IPS-15b (cell line): ENCODE results near the gene DOCK1.

ENCODE experiments used
- H3K27me3 ChIP-seq: one replicate; pipeline ENCODE4 v1.6.1; 2013; ENCODE audit warnings: low read length; ENCODE audit not compliant: control insufficient read depth, insufficient read depth
- H3K36me3 ChIP-seq: one replicate; pipeline ENCODE4 v1.6.1; 2013; ENCODE audit warnings: low read length; ENCODE audit not compliant: control insufficient read depth, insufficient read depth
- H3K4me1 ChIP-seq: one replicate; pipeline ENCODE4 v1.6.1; 2013; ENCODE audit warnings: mild to moderate bottlenecking, low read length; ENCODE audit not compliant: control insufficient read depth, insufficient read depth
- H3K4me3 ChIP-seq: one replicate; pipeline ENCODE4 v1.5.1; 2013; ENCODE audit warnings: low read depth, low read length
- H3K9ac ChIP-seq: one replicate; pipeline ENCODE4 v1.6.1; 2013; ENCODE audit warnings: low read depth, mild to moderate bottlenecking, low read length
- H3K9me3 ChIP-seq: one replicate; pipeline ENCODE4 v1.6.1; 2013; ENCODE audit warnings: mild to moderate bottlenecking, low read length; ENCODE audit not compliant: control insufficient read depth, insufficient read depth

The DOCK1 gene

GRCh38 chr10:127015373-127015772, 110.1 kb downstream of the DOCK1 start:
- no peaks in the 10 kb centered on the region for H3K9me3 ChIP-seq

DNA sequence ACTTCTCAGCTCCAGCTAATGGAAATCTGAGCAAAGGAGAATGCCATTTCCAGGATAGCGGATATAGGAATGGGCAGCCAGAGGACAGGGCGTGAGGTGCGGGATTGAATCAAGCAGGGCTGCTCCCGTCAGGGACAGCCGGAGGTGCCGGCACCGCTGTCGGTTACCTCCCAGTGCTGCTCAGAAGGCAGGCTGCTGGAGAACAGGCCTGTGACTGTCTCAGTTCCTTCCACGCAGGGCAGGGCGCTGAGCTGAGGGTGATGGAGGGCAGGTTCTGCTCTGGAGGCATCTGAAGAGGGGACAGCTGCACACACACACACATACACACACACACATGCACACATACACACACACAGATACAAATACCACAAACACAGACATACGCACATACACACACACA, 111.1 kb downstream of the DOCK1 start:
- H3K36me3 ChIP-seq, result peaks cover 8% of the 10 kb centered on the region
- no peaks in the 10 kb centered on the region for H3K9me3 ChIP-seq
- no peak overlapping the region for H3K4me3 ChIP-seq
- no peak overlapping the region for H3K9ac ChIP-seq
- H3K27me3 ChIP-seq, result no peaks in the 10 kb centered on the region
- peaks cover 3% of the 10 kb centered on the region for H3K4me1 ChIP-seq

More at GRCh38 chr10:127015373-127015772, 110.1 kb downstream of the DOCK1 start:
- Histone ChIP-seq H3K4me1 (peaks cover 3% of the 10 kb centered on the region), H3K4me3 (no peak overlapping the region), H3K27me3 (no peaks in the 10 kb centered on the region), H3K9ac (no peak overlapping the region), H3K36me3 (peaks cover 8% of the 10 kb centered on the region)

DNA sequence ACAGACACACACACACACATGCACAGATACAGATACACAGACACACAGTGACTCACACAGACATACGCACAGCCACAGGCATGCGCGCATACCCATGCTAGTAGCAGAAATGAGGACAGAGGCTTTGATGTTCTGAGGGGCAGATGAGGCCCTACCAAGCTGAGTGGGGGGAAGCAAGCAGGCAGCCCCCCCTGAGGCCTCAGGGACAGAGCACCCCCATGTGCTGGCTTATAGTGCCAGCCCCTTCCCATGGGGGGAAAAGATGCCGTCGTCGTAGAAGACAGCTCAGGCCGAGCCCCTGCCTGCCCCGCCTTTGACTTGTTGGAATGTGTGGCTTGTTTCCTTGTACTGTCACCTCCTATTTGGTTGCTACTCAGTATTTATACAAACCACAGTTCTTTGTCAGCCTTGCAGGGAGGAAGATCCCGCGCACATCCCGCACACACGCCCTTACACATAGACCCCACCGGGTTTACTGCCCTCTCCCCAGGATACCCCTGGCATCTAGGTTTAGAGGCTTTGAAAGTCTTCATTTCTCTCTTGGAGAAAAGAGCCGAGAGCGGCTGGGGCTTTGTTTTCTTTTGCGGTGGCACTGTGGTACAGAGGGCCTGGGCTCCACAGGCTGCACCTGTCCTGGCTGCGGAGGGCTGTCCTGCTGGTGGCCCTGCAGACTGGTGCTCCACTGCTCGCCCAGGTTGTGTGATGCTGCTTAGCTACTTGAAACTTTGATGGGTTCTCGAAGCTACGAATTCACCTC, 112.5 kb downstream of the DOCK1 start:
- Histone ChIP-seq H3K9me3 (no peaks in the 10 kb centered on the region), H3K4me3 (no peak overlapping the region), H3K4me1 (peaks cover 3% of the 10 kb centered on the region), H3K9ac (no peak overlapping the region), H3K27me3 (no peaks in the 10 kb centered on the region), H3K36me3 (peaks cover 10% of the 10 kb centered on the region)

GRCh38 chr10:127018298-127018650, 113.0 kb downstream of the DOCK1 start:
- Histone ChIP-seq H3K4me3 (no peak overlapping the region), H3K9ac (no peak overlapping the region), H3K4me1 (no peaks in the 10 kb centered on the region), H3K36me3 (peaks cover 10% of the 10 kb centered on the region), H3K9me3 (no peaks in the 10 kb centered on the region), H3K27me3 (no peaks in the 10 kb centered on the region)

DNA sequence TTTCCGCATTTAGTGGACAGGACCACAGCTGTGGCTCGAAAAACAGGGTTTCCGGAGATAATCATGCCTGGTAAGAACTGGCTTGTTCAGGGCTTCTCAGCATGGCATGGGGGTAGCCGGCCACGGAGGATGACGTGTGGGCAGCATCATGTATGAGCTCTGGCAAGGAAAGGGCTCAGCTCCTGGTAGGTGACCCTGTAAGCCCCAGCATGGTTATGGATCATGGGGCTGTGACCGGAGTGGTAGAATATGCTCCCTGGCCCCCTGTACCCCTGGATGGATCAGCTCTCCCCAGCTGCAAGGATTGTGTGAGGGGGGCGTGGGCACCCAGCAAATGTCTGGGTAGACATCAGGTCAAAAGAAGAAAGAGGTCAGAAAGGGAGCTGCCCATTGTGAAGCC, 113.5 kb downstream of the DOCK1 start:
- no peaks in the 10 kb centered on the region for H3K9me3 ChIP-seq
- no peaks in the 10 kb centered on the region for H3K27me3 ChIP-seq
- no peak overlapping the region for H3K9ac ChIP-seq
- H3K4me3 ChIP-seq, result no peak overlapping the region
- H3K36me3 ChIP-seq, result peaks cover 10% of the 10 kb centered on the region
- no peaks in the 10 kb centered on the region for H3K4me1 ChIP-seq

- Histone ChIP-seq H3K27me3 (no peaks in the 10 kb centered on the region), H3K4me1 (no peaks in the 10 kb centered on the region), H3K9me3 (no peaks in the 10 kb centered on the region), H3K9ac (no peak overlapping the region), H3K36me3 (peaks cover 10% of the 10 kb centered on the region), H3K4me3 (no peak overlapping the region)
Measured at GRCh38 chr10:127020260-127020659, 115.0 kb downstream of the DOCK1 start.

- peaks cover 2% of the 10 kb centered on the region for H3K36me3 ChIP-seq
- H3K4me3 ChIP-seq, result no peak overlapping the region
- H3K9ac ChIP-seq, result no peak overlapping the region
- no peaks in the 10 kb centered on the region for H3K9me3 ChIP-seq
- H3K4me1 ChIP-seq, result no peaks in the 10 kb centered on the region
- no peaks in the 10 kb centered on the region for H3K27me3 ChIP-seq
Measured at GRCh38 chr10:127021801-127022200, 116.6 kb downstream of the DOCK1 start.

- Histone ChIP-seq H3K36me3 (peaks cover 9% of the 10 kb centered on the region), H3K9me3 (no peaks in the 10 kb centered on the region), H3K4me1 (no peaks in the 10 kb centered on the region), H3K27me3 (no peaks in the 10 kb centered on the region), H3K4me3 (no peak overlapping the region), H3K9ac (no peak overlapping the region)
Measured at GRCh38 chr10:127024685-127025435, 119.6 kb downstream of the DOCK1 start.

DNA sequence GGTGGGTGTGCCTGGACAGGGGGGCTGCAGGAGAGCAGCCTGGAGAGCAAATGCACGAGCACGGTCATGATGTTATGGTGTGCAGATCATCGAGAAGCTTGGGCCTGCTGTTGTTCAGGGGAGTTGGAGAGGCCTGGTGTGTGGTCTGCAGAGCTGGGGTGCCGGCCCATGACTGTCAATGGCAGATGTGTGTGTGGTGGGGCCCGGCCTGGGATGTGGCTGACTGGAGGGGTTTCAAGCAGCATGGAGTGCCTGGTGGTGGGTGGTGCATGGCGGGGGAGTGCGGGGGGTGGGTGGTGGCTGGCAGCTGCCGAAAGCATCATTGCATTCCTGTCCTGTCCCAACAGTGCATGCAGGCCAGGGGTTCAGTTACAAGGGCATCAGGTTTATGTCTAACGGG, 122.6 kb downstream of the DOCK1 start:
- no peak overlapping the region for H3K4me3 ChIP-seq
- H3K36me3 ChIP-seq, result peaks cover 15% of the 10 kb centered on the region
- H3K27me3 ChIP-seq, result no peaks in the 10 kb centered on the region

GRCh38 chr10:127028556-127028955, 123.3 kb downstream of the DOCK1 start:
- Histone ChIP-seq H3K4me1 (no peaks in the 10 kb centered on the region), H3K9ac (no peak overlapping the region), H3K36me3 (peaks cover 19% of the 10 kb centered on the region), H3K27me3 (no peaks in the 10 kb centered on the region), H3K4me3 (no peak overlapping the region), H3K9me3 (no peaks in the 10 kb centered on the region)

More for the DNA sequence above, 122.6 kb downstream of the DOCK1 start:
- Histone ChIP-seq H3K4me1 (no peaks in the 10 kb centered on the region), H3K9ac (no peak overlapping the region), H3K9me3 (no peaks in the 10 kb centered on the region)

- H3K36me3 ChIP-seq, result peaks cover 19% of the 10 kb centered on the region
Measured at GRCh38 chr10:127029061-127029460, 123.8 kb downstream of the DOCK1 start.

More at GRCh38 chr10:127029061-127029460, 123.8 kb downstream of the DOCK1 start:
- Histone ChIP-seq H3K9ac (no peak overlapping the region), H3K27me3 (no peaks in the 10 kb centered on the region), H3K9me3 (no peaks in the 10 kb centered on the region), H3K4me1 (no peaks in the 10 kb centered on the region), H3K4me3 (no peak overlapping the region)
